Stimulated activated CD4-positive, alpha-beta T cell treated with anti-CD3 and anti-CD28 coated beads, Interleukin-12 subunit alpha, Interleukin-12 subunit beta, amount 100 ng/mL, for 4 hours (primary cell): ENCODE measurements around the gene COMMD1.
"Not testable (repeated sequence)": the region's sequence is repeated elsewhere in the genome, so short reads cannot be mapped to it uniquely, and the experiment has no call there.

Experiments
- DNase-seq: peaks from one replicate; pipeline ENCODE4 v3.0.0-alpha.2; 2020

Gene COMMD1

GRCh38 chr2:61924895-61925663 is 19.6 kb downstream of the COMMD1 start:
- no peak for DNase-seq

- no peak for DNase-seq
Measured at GRCh38 chr2:61926531-61927477, 21.3 kb downstream of the COMMD1 start.

- DNase-seq, result no peak
Measured at GRCh38 chr2:61928826-61929461, 23.5 kb downstream of the COMMD1 start.

GRCh38 chr2:61937098-61937497 is 31.6 kb downstream of the COMMD1 start:
- no peak for DNase-seq

GRCh38 chr2:61937886-61938285 is 32.4 kb downstream of the COMMD1 start:
- no peak for DNase-seq

GRCh38 chr2:61938511-61938910 is 33.0 kb downstream of the COMMD1 start:
- no peak for DNase-seq

GRCh38 chr2:61943251-61943650 is 37.8 kb downstream of the COMMD1 start:
- DNase-seq, result no peak

- no peak for DNase-seq
Measured at GRCh38 chr2:61946666-61947065, 41.2 kb downstream of the COMMD1 start.

GRCh38 chr2:61948661-61949457 is 43.4 kb downstream of the COMMD1 start:
- no peak for DNase-seq

GRCh38 chr2:61949458-61949713 is 43.9 kb downstream of the COMMD1 start:
- no peak for DNase-seq

GRCh38 chr2:61949714-61950560 is 44.5 kb downstream of the COMMD1 start:
- no peak for DNase-seq

- DNase-seq, result no peak
Measured at GRCh38 chr2:61950571-61951315, 45.3 kb downstream of the COMMD1 start.

GRCh38 chr2:61951881-61952280 is 46.4 kb downstream of the COMMD1 start:
- no peak for DNase-seq

- no peak for DNase-seq
Measured at GRCh38 chr2:61952288-61952687, 46.8 kb downstream of the COMMD1 start.

- DNase-seq, result not testable (repeated sequence)
Measured at GRCh38 chr2:61954856-61955255, 49.4 kb downstream of the COMMD1 start.

- DNase-seq, result no peak
Measured at GRCh38 chr2:61959381-61960293, 54.2 kb downstream of the COMMD1 start.

- DNase-seq, result no peak
Measured at GRCh38 chr2:61961231-61961901, 55.9 kb downstream of the COMMD1 start.

- no peak for DNase-seq
Measured at GRCh38 chr2:61962095-61962984, 56.9 kb downstream of the COMMD1 start.
